Neural cell (in vitro differentiated cells): ENCODE measurements around the gene LHX2. TPM values are rescaled to one million over a fixed set of nuclear protein-coding genes. Genes with fewer than 3 reads are reported as not detected.

Source experiments
- H2AFZ ChIP-seq: fragments of 200-600, 300-800 bp; sonication (generic), shearing (Covaris generic); 2 replicates; pipeline ENCODE4 v1.6.0; 2014; ENCODE audit warnings: low read depth, mild to moderate bottlenecking, antibody characterized with exemption, low read length, moderate library complexity
- H3F3A ChIP-seq: fragments of 200-600 bp; shearing (Covaris generic); 2 replicates; pipeline ENCODE4 v1.6.1; 2016; ENCODE audit warnings: mild to moderate bottlenecking, moderate library complexity, mixed read lengths, antibody characterized with exemption, low read length; ENCODE audit not compliant: insufficient read depth, poor library complexity, severe bottlenecking
- H3K27ac ChIP-seq: fragments of 200-600, 300-800 bp; sonication (generic), shearing (Covaris generic); 2 replicates; pipeline ENCODE4 v1.5.1; 2014; ENCODE audit warnings: mild to moderate bottlenecking, low read length, moderate library complexity
- H3K27me3 ChIP-seq: fragments of 300-800, 200-600 bp; sonication (generic), shearing (Covaris generic); 2 replicates; pipeline ENCODE4 v1.6.0; 2014; ENCODE audit warnings: mild to moderate bottlenecking, low read depth, low read length, moderate library complexity; ENCODE audit not compliant: insufficient read depth
- H3K36me3 ChIP-seq: fragments of 300-800, 200-600 bp; sonication (generic), shearing (Covaris generic); 2 replicates; pipeline ENCODE4 v1.5.1; 2014; ENCODE audit warnings: mild to moderate bottlenecking, antibody characterized with exemption, low read length, moderate library complexity; ENCODE audit not compliant: insufficient read depth
- H3K4me2 ChIP-seq: fragments of 300-800, 200-600 bp; sonication (generic), shearing (Covaris generic); 2 replicates; pipeline ENCODE4 v1.6.0; 2014; ENCODE audit warnings: mild to moderate bottlenecking, low read length
- H3K4me3 ChIP-seq: fragments of 300-800, 200-600 bp; sonication (generic), shearing (Covaris generic); 2 replicates; pipeline ENCODE4 v1.5.1; 2014; ENCODE audit warnings: mild to moderate bottlenecking, low read length, moderate library complexity
- H3K79me2 ChIP-seq: fragments of 200-600 bp; shearing (Covaris generic); replicated peaks from 2 replicates; pipeline ENCODE4 v1.6.0; 2014; ENCODE audit warnings: mild to moderate bottlenecking, low read length, moderate library complexity; ENCODE audit not compliant: insufficient read depth
- H3K9ac ChIP-seq: fragments of 300-800, 200-600 bp; sonication (generic), shearing (Covaris generic); 2 replicates; pipeline ENCODE4 v1.6.1; 2016; ENCODE audit warnings: mild to moderate bottlenecking, low read length, mixed read lengths
- H3K9me2 ChIP-seq: fragments of 200-600 bp; shearing (Covaris generic); 2 replicates; pipeline ENCODE4 v1.6.1; 2016; ENCODE audit warnings: mild to moderate bottlenecking, low read length, mixed read lengths; ENCODE audit not compliant: insufficient read depth
- H3K9me3 ChIP-seq: fragments of 200-600, 300-800 bp; sonication (generic), shearing (Covaris generic); 2 replicates; pipeline ENCODE4 v1.6.1; 2016; ENCODE audit warnings: mild to moderate bottlenecking, mixed run types, low read length, moderate library complexity, mixed read lengths
- H4K20me1 ChIP-seq: fragments of 200-600 bp; shearing (Covaris generic); 2 replicates; pipeline ENCODE4 v1.6.1; 2016; ENCODE audit warnings: mild to moderate bottlenecking, mixed run types; ENCODE audit not compliant: insufficient read depth
- EP300 ChIP-seq: fragments of 450-650 bp; conservative IDR thresholded peaks from 2 replicates; pipeline ENCODE4 v1.6.1; 2014; ENCODE audit warnings: antibody characterized with exemption, mild to moderate bottlenecking, moderate library complexity; ENCODE audit not compliant: poor library complexity, severe bottlenecking
- EZH2 ChIP-seq: fragments of 200-600, 300-800 bp; shearing (Covaris generic), sonication (generic); IDR thresholded peaks from 2 replicates; pipeline ENCODE4 v1.6.1; 2014; ENCODE audit warnings: antibody characterized with exemption, low read length, borderline replicate concordance, mild to moderate bottlenecking; ENCODE audit not compliant: insufficient read depth, poor library complexity, severe bottlenecking
- MXI1 ChIP-seq: fragments of 450-650 bp; conservative IDR thresholded peaks from 2 replicates; pipeline ENCODE4 v1.6.1; 2014; ENCODE audit warnings: antibody characterized with exemption, mild to moderate bottlenecking; ENCODE audit not compliant: poor library complexity, severe bottlenecking
- POLR2AphosphoS5 ChIP-seq: IDR thresholded peaks from 2 replicates; pipeline ENCODE4 v1.6.1; 2012
- RAD21 ChIP-seq: fragments of 450-650 bp; conservative IDR thresholded peaks from 2 replicates; pipeline ENCODE4 v1.6.1; 2014; ENCODE audit warnings: antibody characterized with exemption, mild to moderate bottlenecking, moderate library complexity
- SMC3 ChIP-seq: fragments of 450-650 bp; conservative IDR thresholded peaks from 2 replicates; pipeline ENCODE4 v1.6.1; 2014; ENCODE audit warnings: antibody characterized with exemption, mild to moderate bottlenecking, moderate library complexity; ENCODE audit not compliant: poor library complexity
- TAF1 ChIP-seq: IDR thresholded peaks from 2 replicates; pipeline ENCODE4 v1.6.1; 2012; ENCODE audit warnings: low read depth
- polyA plus RNA-seq: library from polyadenylated mRNA; depleted of rRNA; stranded (reverse); fragments of >200 nt; gene quantifications from 2 replicates; pipeline ENCODE4 v1.2.3, GENCODE V29; 2014
- TF ChIP-seq, protein P1 (sequence below): fragments of 450-650 bp; IDR thresholded peaks from 2 replicates; pipeline ENCODE4 v1.5.1; 2014; ENCODE audit warnings: antibody characterized with exemption, mild to moderate bottlenecking, moderate library complexity; ENCODE audit not compliant: poor library complexity, severe bottlenecking
- TF ChIP-seq, protein P2 (sequence below): IDR thresholded peaks from 2 replicates; pipeline ENCODE4 v1.6.1; 2012; ENCODE audit warnings: borderline replicate concordance

LHX2 gene
- polyA plus RNA-seq, 1 donor from 2014 or later = 3.6 TPM

DNA sequence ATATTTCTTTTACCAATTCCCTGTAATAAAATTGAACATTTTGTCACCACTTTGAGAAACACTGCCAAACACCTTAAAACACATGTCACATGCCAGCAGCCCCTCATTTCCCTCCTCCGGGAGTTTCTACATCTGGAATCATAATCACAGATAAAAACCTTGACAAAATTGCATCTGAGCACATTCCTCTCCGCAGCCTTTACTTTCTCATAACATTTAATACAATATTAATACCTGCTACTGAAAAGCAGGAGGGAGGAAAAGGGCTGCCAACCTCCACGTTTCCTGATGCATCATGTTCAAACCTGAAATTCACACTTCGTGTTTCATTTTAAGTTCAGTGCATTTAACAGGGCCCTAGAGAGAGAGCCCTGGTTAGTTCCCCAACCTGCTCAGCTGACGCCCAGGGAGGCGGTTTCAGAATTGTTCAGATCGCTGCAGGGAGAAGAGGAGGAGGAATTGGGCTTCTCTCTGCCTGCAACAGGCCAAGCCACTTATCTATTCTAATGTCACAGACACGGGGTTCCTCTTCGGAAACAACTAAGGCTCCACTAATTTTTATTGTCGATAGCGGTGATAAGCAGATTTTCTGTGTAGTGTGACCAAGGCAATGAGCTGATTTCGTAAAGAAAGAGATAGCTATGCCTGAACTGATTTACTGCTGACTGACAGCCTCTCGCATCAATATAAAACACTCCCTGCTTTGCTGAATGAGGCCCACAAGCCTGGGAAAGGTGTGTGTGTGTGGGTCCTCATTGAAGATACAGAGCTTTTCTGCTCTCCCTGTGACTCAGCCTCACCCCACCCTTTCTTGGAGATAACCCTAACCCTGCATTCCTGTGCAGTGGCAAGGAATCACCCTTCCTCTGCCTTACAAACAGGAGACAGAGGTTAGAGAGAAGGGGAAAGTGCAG, 4.9 kb upstream of the LHX2 start:
- H4K20me1 ChIP-seq = no peaks in the 10 kb centered on the region

DNA sequence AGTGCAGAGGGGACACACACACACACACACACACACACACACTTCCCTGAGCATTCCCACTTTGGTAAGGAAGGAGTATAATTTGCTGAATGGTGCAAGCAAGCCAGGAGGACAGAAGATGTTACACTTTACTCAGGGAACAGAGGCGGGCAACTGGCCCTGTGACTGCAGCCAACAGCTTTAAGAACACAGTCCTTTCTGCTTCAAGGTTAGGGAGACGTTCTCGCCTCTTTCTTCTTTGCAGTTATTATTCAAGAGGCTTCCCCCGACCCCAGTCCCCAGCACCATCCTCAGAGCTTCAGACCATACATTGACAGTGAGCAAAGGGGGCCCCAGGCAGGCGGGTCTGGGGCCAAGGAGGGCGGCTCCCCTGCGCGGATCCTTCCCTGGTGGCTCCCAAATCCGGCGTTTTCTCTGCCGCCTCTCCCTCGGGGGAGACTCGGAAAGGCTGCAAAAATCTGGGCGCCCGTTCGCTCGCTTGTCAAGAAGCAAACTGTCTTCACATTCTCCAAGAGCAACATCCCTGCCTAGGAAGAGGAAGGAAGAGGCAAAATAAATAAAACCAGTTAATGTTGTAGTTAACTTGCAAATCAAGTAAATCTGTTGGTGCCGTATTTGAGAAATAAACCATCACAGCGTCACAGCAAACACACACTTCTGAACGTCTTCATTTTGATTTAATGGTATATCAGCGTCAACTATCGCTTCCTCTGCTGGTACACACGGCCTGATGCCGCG, 3.8 kb upstream of the LHX2 start:
- Histone ChIP-seq H3K79me2 (peaks cover 67% of the 10 kb centered on the region), H2AFZ (no peak overlapping the region), H3K27ac (no peak overlapping the region), H3K9ac (peak overlapping the region; percentile 58), H3K4me3 (peak overlapping the region; percentile 69), H3K4me2 (peak overlapping the region; percentile 54), H4K20me1 (no peaks in the 10 kb centered on the region), H3K27me3 (peaks cover 86% of the 10 kb centered on the region), H3K36me3 (no peaks in the 10 kb centered on the region), H3F3A (peaks cover 12% of the 10 kb centered on the region), H3K9me3 (no peaks in the 10 kb centered on the region), H3K9me2 (no peaks in the 10 kb centered on the region)
- TF ChIP-seq POLR2AphosphoS5 (peak; percentile 34), RAD21 (no peak)

More for the DNA sequence above, 4.9 kb upstream of the LHX2 start:
- TF ChIP-seq POLR2AphosphoS5 (no peak), RAD21 (no peak), SMC3 (no peak), MXI1 (no peak), TAF1 (no peak), EZH2 (no peak), EP300 (no peak)
- TF ChIP-seq, protein P1, sequence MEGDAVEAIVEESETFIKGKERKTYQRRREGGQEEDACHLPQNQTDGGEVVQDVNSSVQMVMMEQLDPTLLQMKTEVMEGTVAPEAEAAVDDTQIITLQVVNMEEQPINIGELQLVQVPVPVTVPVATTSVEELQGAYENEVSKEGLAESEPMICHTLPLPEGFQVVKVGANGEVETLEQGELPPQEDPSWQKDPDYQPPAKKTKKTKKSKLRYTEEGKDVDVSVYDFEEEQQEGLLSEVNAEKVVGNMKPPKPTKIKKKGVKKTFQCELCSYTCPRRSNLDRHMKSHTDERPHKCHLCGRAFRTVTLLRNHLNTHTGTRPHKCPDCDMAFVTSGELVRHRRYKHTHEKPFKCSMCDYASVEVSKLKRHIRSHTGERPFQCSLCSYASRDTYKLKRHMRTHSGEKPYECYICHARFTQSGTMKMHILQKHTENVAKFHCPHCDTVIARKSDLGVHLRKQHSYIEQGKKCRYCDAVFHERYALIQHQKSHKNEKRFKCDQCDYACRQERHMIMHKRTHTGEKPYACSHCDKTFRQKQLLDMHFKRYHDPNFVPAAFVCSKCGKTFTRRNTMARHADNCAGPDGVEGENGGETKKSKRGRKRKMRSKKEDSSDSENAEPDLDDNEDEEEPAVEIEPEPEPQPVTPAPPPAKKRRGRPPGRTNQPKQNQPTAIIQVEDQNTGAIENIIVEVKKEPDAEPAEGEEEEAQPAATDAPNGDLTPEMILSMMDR = no peak
- TF ChIP-seq, protein P2, sequence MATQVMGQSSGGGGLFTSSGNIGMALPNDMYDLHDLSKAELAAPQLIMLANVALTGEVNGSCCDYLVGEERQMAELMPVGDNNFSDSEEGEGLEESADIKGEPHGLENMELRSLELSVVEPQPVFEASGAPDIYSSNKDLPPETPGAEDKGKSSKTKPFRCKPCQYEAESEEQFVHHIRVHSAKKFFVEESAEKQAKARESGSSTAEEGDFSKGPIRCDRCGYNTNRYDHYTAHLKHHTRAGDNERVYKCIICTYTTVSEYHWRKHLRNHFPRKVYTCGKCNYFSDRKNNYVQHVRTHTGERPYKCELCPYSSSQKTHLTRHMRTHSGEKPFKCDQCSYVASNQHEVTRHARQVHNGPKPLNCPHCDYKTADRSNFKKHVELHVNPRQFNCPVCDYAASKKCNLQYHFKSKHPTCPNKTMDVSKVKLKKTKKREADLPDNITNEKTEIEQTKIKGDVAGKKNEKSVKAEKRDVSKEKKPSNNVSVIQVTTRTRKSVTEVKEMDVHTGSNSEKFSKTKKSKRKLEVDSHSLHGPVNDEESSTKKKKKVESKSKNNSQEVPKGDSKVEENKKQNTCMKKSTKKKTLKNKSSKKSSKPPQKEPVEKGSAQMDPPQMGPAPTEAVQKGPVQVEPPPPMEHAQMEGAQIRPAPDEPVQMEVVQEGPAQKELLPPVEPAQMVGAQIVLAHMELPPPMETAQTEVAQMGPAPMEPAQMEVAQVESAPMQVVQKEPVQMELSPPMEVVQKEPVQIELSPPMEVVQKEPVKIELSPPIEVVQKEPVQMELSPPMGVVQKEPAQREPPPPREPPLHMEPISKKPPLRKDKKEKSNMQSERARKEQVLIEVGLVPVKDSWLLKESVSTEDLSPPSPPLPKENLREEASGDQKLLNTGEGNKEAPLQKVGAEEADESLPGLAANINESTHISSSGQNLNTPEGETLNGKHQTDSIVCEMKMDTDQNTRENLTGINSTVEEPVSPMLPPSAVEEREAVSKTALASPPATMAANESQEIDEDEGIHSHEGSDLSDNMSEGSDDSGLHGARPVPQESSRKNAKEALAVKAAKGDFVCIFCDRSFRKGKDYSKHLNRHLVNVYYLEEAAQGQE = no peak
- no peaks in the 10 kb centered on the region for H3K9me2 ChIP-seq
- peak overlapping the region; percentile 28 for H3K4me2 ChIP-seq
- H2AFZ ChIP-seq = no peak overlapping the region
- no peak overlapping the region for H3K27ac ChIP-seq
- H3K4me3 ChIP-seq = peak overlapping the region; percentile 42
- H3K27me3 ChIP-seq = peaks cover 87% of the 10 kb centered on the region
- peaks cover 66% of the 10 kb centered on the region for H3K79me2 ChIP-seq
- H3K36me3 ChIP-seq = no peaks in the 10 kb centered on the region
- peaks cover 12% of the 10 kb centered on the region for H3F3A ChIP-seq
- H3K9ac ChIP-seq = no peak overlapping the region
- no peaks in the 10 kb centered on the region for H3K9me3 ChIP-seq
